NCI-H2196 (cell line): Measurements from ENCODE around the gene PRR32.
"Not testable (repeated sequence)": the region's sequence is repeated elsewhere in the genome, so short reads cannot be mapped to it uniquely, and the experiment has no call there.

ENCODE experiments used
- DNase-seq: peaks from one replicate; lab custom pipeline; 2025; ENCODE audit not compliant: unreplicated experiment; lab: John Stamatoyannopoulos, UW

The PRR32 gene, protein sequence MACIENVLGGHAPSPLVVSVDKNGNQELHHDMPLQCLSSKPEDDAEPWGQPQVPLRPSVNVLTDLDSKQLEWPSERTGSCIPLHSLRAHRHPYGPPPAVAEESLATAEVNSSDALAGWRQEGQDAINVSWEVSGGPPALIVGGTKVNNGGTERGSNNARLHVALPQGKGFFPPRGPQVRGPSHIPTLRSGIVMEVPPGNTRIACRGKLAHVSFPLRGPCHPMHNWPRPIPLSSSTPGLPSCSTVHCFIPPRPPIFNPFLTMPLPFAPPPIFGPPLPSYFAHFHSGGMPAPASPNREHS

DNA sequence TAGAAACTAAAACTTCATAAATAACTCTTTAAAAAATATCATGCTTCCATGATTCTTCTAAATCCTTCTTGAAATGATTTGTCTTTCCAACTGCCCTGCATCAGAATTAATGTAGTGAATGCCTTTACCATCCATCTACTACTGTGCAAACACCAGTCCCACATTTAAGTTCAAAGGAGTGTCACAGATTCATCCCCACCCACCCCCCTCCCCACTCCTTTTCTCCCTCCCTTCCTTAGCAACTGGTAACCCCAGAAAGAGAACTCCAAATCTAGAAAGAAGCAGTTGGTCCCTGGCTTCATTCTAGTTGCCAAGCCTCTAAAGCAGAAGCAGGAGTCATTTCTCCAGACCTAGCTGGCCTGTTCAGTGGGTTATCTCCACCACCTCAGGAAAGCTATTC, at the start of gene PRR32:
TSS of gene PRR32 (plus strand) at position 301 of the 400 bp plus-strand sequence. CDS start 115 bp downstream, outside the sequence.
- DNase-seq, result no peak

DNA sequence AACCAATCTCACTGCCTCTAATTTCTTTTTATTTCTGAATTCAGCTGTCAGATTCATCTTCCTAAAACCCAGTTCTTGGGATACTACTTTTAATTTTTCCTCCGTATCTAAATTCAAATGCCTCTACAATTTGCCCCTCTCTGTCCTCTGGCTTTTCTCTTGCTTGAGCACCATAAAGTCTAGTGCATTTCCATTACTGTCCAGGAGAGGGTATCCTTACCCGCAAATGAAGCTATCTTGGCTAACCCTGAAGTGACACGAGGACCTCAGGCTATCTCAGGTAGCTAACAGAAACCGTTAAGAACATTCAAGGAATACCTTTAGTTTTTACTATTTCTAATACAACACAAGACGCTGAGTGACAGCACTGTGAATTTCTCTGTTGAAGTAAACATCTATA, 49.4 kb upstream of the PRR32 start:
- DNase-seq, result peak; percentile 15

DNA sequence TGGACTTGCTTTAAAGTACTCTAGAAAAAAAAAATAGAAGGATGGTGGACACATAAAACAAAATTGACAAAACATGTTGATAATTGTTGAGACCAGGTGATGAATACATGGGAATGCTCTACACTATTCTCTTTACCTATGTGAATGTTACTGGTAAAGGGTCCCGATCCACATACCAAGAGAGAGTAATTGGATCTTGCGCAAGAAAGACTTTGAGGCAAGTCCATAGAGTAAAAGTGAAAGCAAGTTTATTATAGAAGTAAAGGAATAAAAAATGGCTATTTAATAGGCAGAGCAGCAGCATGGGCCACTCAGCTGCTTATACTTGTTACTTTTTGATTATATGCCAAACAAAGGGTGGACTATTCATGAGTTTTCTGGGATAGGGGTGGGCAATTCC, 34.0 kb upstream of the PRR32 start:
- no peak for DNase-seq

DNA sequence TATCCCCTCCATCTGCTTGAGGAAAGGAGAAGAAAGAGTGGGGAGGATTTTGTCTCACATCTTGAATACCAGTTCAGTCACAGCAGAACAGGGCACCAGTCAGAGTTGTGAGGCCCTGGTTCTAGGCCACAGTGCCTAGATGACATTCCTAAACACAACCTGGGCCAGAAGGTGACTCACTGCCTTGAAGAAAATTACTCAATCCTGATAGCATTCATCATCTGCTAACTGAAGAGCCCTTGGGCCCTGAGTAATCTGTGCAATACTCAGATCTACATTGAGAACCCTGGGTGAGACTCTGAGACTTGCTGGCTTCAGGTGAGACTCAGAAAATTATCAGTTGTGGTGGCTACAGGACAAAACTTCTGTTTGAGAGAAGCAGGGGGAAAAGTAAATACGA, 20.5 kb upstream of the PRR32 start:
- DNase-seq, result no peak

DNA sequence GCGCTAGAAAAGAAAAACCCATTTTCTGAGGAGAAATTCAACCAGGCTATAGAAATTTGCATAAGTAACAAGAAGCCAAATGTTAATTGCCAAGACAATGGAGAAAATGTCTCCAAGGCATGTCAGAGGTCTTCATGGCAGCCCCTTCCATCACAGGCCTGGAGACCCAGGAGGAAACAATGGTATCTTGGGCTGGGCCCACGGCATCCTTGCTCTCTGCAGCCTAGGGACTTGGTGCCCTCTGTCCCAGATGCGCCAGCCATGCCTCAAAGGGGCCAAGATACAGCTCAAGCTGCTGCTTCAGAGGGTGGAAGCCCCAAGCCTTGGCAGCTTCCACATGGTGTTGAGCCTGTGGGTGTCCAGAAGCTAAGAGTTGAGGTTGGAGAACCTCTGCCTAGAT, 12.7 kb upstream of the PRR32 start:
- DNase-seq, result not testable (repeated sequence)

DNA sequence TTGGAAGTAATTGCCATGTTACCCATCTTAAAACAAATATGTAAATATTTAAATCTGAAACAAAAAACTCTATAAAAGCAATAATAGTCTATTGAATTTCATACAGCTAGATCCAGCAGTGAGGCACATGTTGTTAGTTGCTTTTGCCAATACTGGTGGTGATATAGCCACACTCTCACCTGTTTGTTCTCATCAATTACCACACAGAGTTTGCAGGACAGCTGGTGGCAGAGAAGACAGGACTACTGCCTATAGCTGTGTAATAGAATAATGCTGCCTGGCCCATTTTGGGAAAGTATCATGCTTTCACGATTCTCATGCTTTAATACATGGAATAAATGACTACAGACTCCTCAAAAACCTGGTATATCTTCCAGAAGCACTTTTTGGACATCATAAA, 3.7 kb upstream of the PRR32 start:
- DNase-seq, result no peak

DNA sequence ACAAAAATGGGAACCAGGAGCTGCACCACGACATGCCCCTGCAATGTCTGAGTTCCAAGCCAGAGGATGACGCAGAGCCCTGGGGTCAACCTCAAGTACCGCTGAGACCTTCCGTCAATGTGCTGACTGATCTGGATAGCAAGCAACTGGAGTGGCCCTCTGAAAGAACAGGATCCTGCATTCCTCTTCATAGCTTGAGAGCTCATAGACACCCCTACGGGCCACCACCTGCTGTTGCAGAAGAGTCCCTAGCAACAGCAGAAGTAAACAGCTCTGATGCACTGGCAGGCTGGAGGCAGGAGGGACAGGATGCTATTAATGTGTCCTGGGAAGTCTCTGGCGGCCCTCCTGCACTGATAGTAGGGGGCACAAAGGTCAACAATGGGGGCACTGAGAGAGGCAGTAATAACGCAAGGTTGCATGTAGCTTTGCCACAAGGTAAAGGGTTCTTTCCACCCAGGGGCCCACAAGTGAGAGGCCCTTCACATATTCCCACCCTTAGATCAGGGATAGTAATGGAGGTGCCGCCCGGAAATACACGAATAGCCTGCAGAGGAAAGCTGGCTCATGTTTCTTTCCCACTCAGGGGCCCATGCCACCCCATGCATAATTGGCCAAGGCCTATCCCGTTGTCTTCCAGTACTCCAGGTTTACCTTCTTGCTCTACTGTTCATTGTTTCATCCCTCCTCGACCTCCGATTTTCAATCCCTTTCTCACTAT, 1.3 kb downstream of the PRR32 start:
- no peak for DNase-seq

DNA sequence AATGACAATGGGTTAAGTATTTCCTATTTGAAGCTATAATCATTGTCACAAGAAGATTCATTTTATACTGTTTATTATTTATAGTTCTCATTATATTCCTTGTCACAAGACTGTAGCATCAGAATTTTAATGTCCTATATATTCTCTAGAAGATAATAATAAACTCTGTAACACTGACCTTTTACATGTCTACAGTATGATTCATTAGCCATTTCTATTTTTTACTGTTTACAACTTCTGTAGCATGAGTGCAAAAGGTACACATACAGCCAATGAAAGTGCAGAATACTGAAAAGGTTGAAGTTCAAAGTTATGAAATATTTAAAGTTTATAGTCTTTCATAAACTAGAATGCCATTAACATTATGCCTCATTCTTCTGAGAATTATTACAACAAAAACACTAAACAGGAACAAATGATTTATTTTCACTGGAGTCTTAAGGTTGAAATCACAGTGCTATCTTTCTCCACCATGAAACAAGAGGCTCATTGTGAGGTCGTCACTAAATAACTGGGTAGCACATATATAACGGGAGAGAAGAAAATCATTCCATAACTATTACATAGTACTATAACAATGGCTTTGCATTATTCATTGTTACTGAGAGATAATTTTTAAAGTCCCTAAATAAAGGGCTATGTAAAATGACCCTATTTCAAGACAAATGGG, 4.9 kb downstream of the PRR32 start:
- DNase-seq, result no peak

DNA sequence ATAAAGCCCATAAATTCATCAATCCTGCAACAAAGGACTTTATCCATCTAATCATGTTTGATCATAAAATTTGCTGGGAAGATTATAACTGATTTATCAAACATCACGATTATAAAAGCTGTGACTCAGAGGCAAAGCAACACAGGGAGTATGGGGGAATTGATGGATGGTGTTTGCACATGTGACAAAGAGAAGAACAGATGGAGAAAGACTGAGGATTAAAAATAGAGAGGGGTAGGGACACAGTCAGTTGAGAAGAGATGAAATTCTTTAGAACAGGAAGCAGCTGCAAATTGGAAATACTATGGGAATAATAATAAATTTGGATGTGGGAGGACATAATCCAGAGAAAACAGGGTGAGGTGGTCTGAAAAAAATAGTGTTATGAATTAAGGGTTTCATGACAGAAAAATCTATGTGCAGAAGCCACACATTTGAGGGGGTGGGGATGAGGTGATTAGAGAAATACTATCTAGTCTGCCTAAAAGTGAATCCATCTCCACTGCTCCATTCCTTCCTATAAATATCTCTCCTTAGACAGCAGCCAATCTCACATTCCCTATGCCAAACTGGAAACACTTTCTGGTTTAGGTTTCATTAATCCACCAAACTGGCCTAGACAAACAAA, 6.2 kb downstream of the PRR32 start:
- no peak for DNase-seq

DNA sequence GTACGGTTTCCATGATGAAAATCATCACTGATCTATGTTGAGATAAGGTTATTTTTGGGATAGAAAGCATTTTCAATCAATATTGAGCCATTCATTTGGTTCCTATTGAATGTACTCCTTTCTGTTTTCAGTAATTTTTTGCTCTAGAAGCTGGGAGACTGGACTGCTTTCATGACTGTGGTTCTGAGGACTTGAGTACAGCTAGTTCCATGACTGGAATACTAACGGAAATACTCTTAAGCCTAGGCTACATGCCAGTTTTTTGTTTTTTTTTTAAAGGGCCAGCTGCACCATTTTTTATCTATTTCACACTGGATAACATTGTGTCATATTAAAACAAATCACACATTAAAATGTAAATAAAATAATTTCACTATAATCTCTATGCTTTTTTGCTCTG, 16.7 kb downstream of the PRR32 start:
- DNase-seq, result no peak

DNA sequence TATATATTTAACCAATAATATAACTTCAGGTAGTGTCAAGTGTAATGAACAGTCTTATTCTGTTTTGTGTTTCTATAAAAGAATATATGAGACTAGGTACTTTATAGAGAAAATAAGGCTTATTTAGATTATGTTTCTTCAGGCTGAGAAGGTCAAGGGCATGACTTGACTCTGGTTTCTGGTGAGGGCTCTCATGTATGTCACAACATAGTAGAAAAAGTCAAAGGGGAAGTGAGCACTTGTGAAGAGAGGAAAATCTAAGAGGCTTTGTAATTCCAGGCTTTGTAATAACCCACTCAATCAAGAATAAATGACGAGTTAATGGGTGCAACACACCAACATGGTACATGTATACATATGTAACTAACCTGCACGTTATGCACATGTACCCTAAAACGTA, 27.6 kb downstream of the PRR32 start:
- no peak for DNase-seq

DNA sequence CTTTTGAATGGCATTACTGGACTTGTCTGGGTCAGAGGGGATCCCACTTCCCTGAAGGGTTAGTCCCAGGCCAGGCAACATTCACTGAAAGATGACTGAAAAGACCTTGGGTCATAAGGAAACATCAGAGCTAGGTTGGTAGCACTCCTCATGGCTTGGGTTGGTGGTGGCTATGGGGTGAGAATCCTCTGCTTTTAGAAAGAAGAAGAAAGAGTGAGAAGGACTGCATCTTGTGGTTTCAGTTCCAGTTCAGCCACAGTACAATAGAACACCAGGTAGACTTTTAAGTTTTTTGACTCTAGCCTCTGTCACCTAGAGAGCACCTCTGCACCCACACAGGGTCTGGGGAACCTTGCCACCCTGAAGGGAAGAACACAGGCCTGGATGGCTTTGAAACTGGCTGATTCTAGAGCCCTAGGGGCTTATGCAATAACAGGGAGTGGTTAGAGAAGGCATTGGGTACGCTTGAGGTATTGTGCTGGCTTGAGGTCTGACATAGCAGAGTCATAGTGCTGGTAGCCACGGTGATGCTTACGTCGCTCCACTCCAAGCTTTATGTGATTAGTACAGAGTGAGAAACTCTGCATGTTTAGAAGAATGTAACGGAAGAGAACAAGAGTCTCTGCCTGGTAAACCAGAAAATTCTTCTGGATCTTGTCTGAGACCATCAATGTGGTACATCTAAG, 36.5 kb downstream of the PRR32 start:
- DNase-seq, result no peak
